ENCODE data around the gene CCDC85B. TPM values are rescaled to one million over a fixed set of nuclear protein-coding genes. Genes with fewer than 3 reads are reported as not detected.

The CCDC85B gene
- total RNA-seq, 1 donor from 2014 or later, result 32.7 TPM

GRCh38 chr11:65892661-65893317, 2.3 kb downstream of the CCDC85B start:
- H3K36me3 ChIP-seq, result no peaks in the 10 kb centered on the region
- peak overlapping the region; percentile 81 for H3K4me3 ChIP-seq
- peaks cover 64% of the 10 kb centered on the region for H3K4me1 ChIP-seq
- peak overlapping the region; percentile 99 for H3K27ac ChIP-seq (replicated peaks)
- no peaks in the 10 kb centered on the region for H3K9me3 ChIP-seq (replicated peaks)
- no peak for TF ChIP-seq CTCF (IDR thresholded peaks at IDR 0.05; ENCODE audit: borderline replicate concordance)
- no peaks in the 10 kb centered on the region for H3K27me3 ChIP-seq (ENCODE audit: low read depth)
- DNase-seq, result no peak
- intact Hi-C loops (cut with micrococcal nuclease), result no loop called here

GRCh38 chr11:65894034-65894591, 3.6 kb downstream of the CCDC85B start:
- Histone ChIP-seq H3K4me1 (peaks cover 59% of the 10 kb centered on the region), H3K27ac (replicated peaks) (peak overlapping the region; percentile 99), H3K27me3 (ENCODE audit: low read depth) (peaks cover 3% of the 10 kb centered on the region), H3K36me3 (no peaks in the 10 kb centered on the region), H3K4me3 (peak overlapping the region; percentile 81), H3K9me3 (replicated peaks) (no peaks in the 10 kb centered on the region)
- TF ChIP-seq CTCF (IDR thresholded peaks at IDR 0.05; ENCODE audit: borderline replicate concordance), result no peak
- peak; percentile 64 for DNase-seq
- intact Hi-C loops (cut with micrococcal nuclease), result no loop called here

GRCh38 chr11:65895482-65895981, 5.1 kb downstream of the CCDC85B start:
- no peaks in the 10 kb centered on the region for H3K9me3 ChIP-seq (replicated peaks)
- no peak for TF ChIP-seq CTCF (IDR thresholded peaks at IDR 0.05; ENCODE audit: borderline replicate concordance)
- peaks cover 63% of the 10 kb centered on the region for H3K4me1 ChIP-seq
- no peak for DNase-seq
- no peaks in the 10 kb centered on the region for H3K36me3 ChIP-seq
- no peak overlapping the region for H3K4me3 ChIP-seq
- H3K27me3 ChIP-seq (ENCODE audit: low read depth), result peaks cover 15% of the 10 kb centered on the region
- no peak overlapping the region for H3K27ac ChIP-seq (replicated peaks)
- intact Hi-C loops (cut with micrococcal nuclease), result no loop called here

- no peak overlapping the region for H3K4me3 ChIP-seq
- TF ChIP-seq CTCF (IDR thresholded peaks at IDR 0.05; ENCODE audit: borderline replicate concordance), result no peak
- no peaks in the 10 kb centered on the region for H3K36me3 ChIP-seq
- H3K9me3 ChIP-seq (replicated peaks), result no peaks in the 10 kb centered on the region
- peaks cover 15% of the 10 kb centered on the region for H3K27me3 ChIP-seq (ENCODE audit: low read depth)
- intact Hi-C loops (cut with micrococcal nuclease), result no loop called here
- H3K4me1 ChIP-seq, result peaks cover 59% of the 10 kb centered on the region
- H3K27ac ChIP-seq (replicated peaks), result no peak overlapping the region
- DNase-seq, result no peak
Measured at GRCh38 chr11:65896034-65896999, 5.8 kb downstream of the CCDC85B start.

GRCh38 chr11:65897020-65897471, 6.6 kb downstream of the CCDC85B start:
- intact Hi-C loops (cut with micrococcal nuclease), result no loop called here
- no peak for TF ChIP-seq CTCF (IDR thresholded peaks at IDR 0.05; ENCODE audit: borderline replicate concordance)
- no peaks in the 10 kb centered on the region for H3K9me3 ChIP-seq (replicated peaks)
- H3K4me3 ChIP-seq, result no peak overlapping the region
- H3K27ac ChIP-seq (replicated peaks), result no peak overlapping the region
- H3K4me1 ChIP-seq, result peaks cover 52% of the 10 kb centered on the region
- H3K27me3 ChIP-seq (ENCODE audit: low read depth), result peaks cover 15% of the 10 kb centered on the region
- DNase-seq, result no peak
- no peaks in the 10 kb centered on the region for H3K36me3 ChIP-seq
